Esophagus muscularis mucosa (tissue), 4 donors: ENCODE data around the gene CDC42BPA. TPM values are rescaled to one million over a fixed set of nuclear protein-coding genes. Genes with fewer than 3 reads are reported as not detected.

Experiments
- DNase-seq: peaks from one replicate; pipeline ENCODE4 v3.0.0-alpha.2; 2017; ENCODE audit errors: extremely low spot score
- H3K27ac ChIP-seq, 4 donors: fragments of 200-600 bp; sonication (generic); replicated peaks in 1 of 4; 1 replicate in 3 of 4; 2 replicates in 1 of 4; pipeline ENCODE4 v1.5.1; 2016 to 2019; ENCODE audit warnings: mild to moderate bottlenecking in 1 of 4
- H3K27me3 ChIP-seq, 4 donors: fragments of 200-600 bp; sonication (generic); one replicate each; pipeline versions ENCODE4 v1.5.1 to v1.6.0; 2016 to 2019
- H3K36me3 ChIP-seq, 4 donors: fragments of 200-600 bp; sonication (generic); one replicate each; pipeline ENCODE4 v1.5.1; 2016 to 2019
- H3K4me1 ChIP-seq, 4 donors: fragments of 200-600 bp; sonication (generic); one replicate each; pipeline ENCODE4 v1.5.1; 2016 to 2019
- H3K4me3 ChIP-seq, 4 donors: fragments of 200-600 bp; sonication (generic); 1 replicate in 2 of 4; 2 replicates in 2 of 4; pipeline ENCODE4 v1.5.1; 2016 to 2019; ENCODE audit warnings: mild to moderate bottlenecking in 4 of 4, moderate library complexity in 1 of 4
- H3K9me3 ChIP-seq, 4 donors: fragments of 200-600 bp; sonication (generic); 1 replicate in 3 of 4; 2 replicates in 1 of 4; pipeline ENCODE4 v1.5.1; 2016 to 2019
- CTCF ChIP-seq, 3 experiments: fragments of 200-600 bp in 2 of 3; fragments of 450-650 bp in 1 of 3; sonication (generic) in 2 of 3; IDR thresholded peaks; one replicate each; pipeline ENCODE4 v1.5.1; 2017 to 2019; ENCODE audit warnings: antibody characterized with exemption in 3 of 3, mild to moderate bottlenecking in 2 of 3, moderate library complexity in 1 of 3
- EP300 ChIP-seq: sonication (generic); formaldehyde crosslinking; IDR thresholded peaks from one replicate; pipeline ENCODE4 v1.6.1; 2017; ENCODE audit warnings: antibody characterized with exemption
- POLR2A ChIP-seq: fragments of 450-650 bp; IDR thresholded peaks from one replicate; pipeline ENCODE4 v1.6.1; 2017; ENCODE audit warnings: antibody characterized with exemption, moderate library complexity, mild to moderate bottlenecking, low read depth
- POLR2AphosphoS5 ChIP-seq, 2 donors: sonication (generic); formaldehyde crosslinking; IDR thresholded peaks; one replicate each; pipeline ENCODE4 v1.6.1; 2017; ENCODE audit warnings: antibody characterized with exemption in 2 of 2
- WGBS: methylation state at CpG from one replicate; pipeline ENCODE4 v1.1.5; 2018; 5-methylcytosine and 5-hydroxymethylcytosine counted together
- intact Hi-C: fragments of 100-400 bp; cut with DNase I; formaldehyde crosslinking; loops from one replicate; pipeline ENCODE4 v1.15.1; 2023
- total RNA-seq, 4 donors: library from RNA; depleted of rRNA; stranded (reverse); fragments of >200 nt; gene quantifications; one replicate each; pipeline versions ENCODE4 v1.1.0 to v1.2.1, GENCODE V29; 2016

CDC42BPA gene
- total RNA-seq, 4 donors from 2014 or later = 59.5 to 72.2 (median 69.7) TPM

GRCh38 chr1:227333423-227333822, 15.1 kb upstream of the CDC42BPA start:
- intact Hi-C loops = no loop called here
- DNase-seq = no peak
- 99% methylated on average over 4 of the region's 4 CpGs for WGBS
- no peaks in the 10 kb centered on the region for H3K9me3 ChIP-seq
- H3K4me3 ChIP-seq = no peak overlapping the region
- no peaks in the 10 kb centered on the region for H3K36me3 ChIP-seq
- no peaks in the 10 kb centered on the region for H3K27me3 ChIP-seq
- no peak for TF ChIP-seq POLR2AphosphoS5 (IDR thresholded peaks at IDR 0.05)
- no peak for TF ChIP-seq EP300
- TF ChIP-seq POLR2A = no peak
- TF ChIP-seq CTCF (IDR thresholded peaks at IDR 0.05) = no peak
- no peak overlapping the region for H3K27ac ChIP-seq
- no peaks in the 10 kb centered on the region for H3K4me1 ChIP-seq

GRCh38 chr1:227330279-227331076, 12.2 kb upstream of the CDC42BPA start:
- no peak overlapping the region for H3K4me3 ChIP-seq
- 82% methylated on average over 8 of the region's 8 CpGs for WGBS
- H3K36me3 ChIP-seq = no peaks in the 10 kb centered on the region
- H3K27me3 ChIP-seq = no peaks in the 10 kb centered on the region
- H3K4me1 ChIP-seq = no peaks in the 10 kb centered on the region
- H3K27ac ChIP-seq = no peak overlapping the region
- TF ChIP-seq POLR2AphosphoS5 (IDR thresholded peaks at IDR 0.05) = no peak
- no peak for TF ChIP-seq EP300
- no peak for TF ChIP-seq POLR2A
- intact Hi-C loops = no loop called here
- H3K9me3 ChIP-seq = no peaks in the 10 kb centered on the region
- DNase-seq = no peak

GRCh38 chr1:227328405-227329019, 10.2 kb upstream of the CDC42BPA start:
- no peaks in the 10 kb centered on the region for H3K36me3 ChIP-seq
- no peaks in the 10 kb centered on the region for H3K27me3 ChIP-seq
- TF ChIP-seq CTCF (IDR thresholded peaks at IDR 0.05) (no peak), EP300 (no peak), POLR2AphosphoS5 (IDR thresholded peaks at IDR 0.05) (no peak), POLR2A (no peak)
- no peak for DNase-seq
- no peak overlapping the region for H3K27ac ChIP-seq
- no peaks in the 10 kb centered on the region for H3K4me1 ChIP-seq
- intact Hi-C loops = no loop called here
- whole genome bisulfite sequencing = 75% methylated on average over 6 of the region's 6 CpGs
- H3K4me3 ChIP-seq = no peak overlapping the region
- no peaks in the 10 kb centered on the region for H3K9me3 ChIP-seq

- H3K9me3 ChIP-seq = no peaks in the 10 kb centered on the region
- no peak overlapping the region for H3K27ac ChIP-seq
- no peaks in the 10 kb centered on the region for H3K27me3 ChIP-seq
- WGBS = 100% methylated on average over 3 of the region's 3 CpGs
- intact Hi-C loops = no loop called here
- no peaks in the 10 kb centered on the region for H3K36me3 ChIP-seq
- no peak for TF ChIP-seq CTCF (IDR thresholded peaks at IDR 0.05)
- TF ChIP-seq EP300 = no peak
- no peak for TF ChIP-seq POLR2A
- no peak for TF ChIP-seq POLR2AphosphoS5 (IDR thresholded peaks at IDR 0.05)
- H3K4me1 ChIP-seq = no peaks in the 10 kb centered on the region
- DNase-seq = no peak
- no peak overlapping the region for H3K4me3 ChIP-seq
Observed at GRCh38 chr1:227325156-227325555, 6.9 kb upstream of the CDC42BPA start.

- no peaks in the 10 kb centered on the region for H3K36me3 ChIP-seq
- peaks cover 4 to 8% (median 6%) of the 10 kb centered on the region in 4 donors for H3K4me1 ChIP-seq
- H3K27ac ChIP-seq = no peak overlapping the region
- no peaks in the 10 kb centered on the region for H3K27me3 ChIP-seq
- H3K4me3 ChIP-seq = no peak overlapping the region
- intact Hi-C loops = no loop called here
- DNase-seq = no peak
- no peak for TF ChIP-seq POLR2AphosphoS5 (IDR thresholded peaks at IDR 0.05)
- H3K9me3 ChIP-seq = no peaks in the 10 kb centered on the region
Observed at GRCh38 chr1:227323967-227324268, 5.6 kb upstream of the CDC42BPA start.
